Central memory CD8-positive, alpha-beta T cell (primary cell): ENCODE results near the gene ARHGAP19.
A peak's percentile ranks its signal among the peaks of the same experiment; 100 is the strongest.
"Not testable (repeated sequence)": the region's sequence is repeated elsewhere in the genome, so short reads cannot be mapped to it uniquely, and the experiment has no call there.

Experiments
- ATAC-seq: fragments of 150-1000 bp; cut with Tn5 transposase; replicated peaks from 2 replicates; pipeline ENCODE4 v1.10.0; 2022; ENCODE audit warnings: mild to moderate bottlenecking, moderate FRiP score, moderate number of reproducible peaks; ENCODE audit not compliant: poor library complexity, severe bottlenecking; ENCODE audit errors: extremely low read depth
- DNase-seq, 2 donors: peaks; one replicate each; pipeline ENCODE4 v3.0.0; 2021; ENCODE audit warnings: low spot score in 2 of 2
- H3K27ac Mint-ChIP-seq: one replicate; pipeline ENCODE4 v1.8.0; 2022; ENCODE audit warnings: low read depth, mild to moderate bottlenecking, moderate library complexity, mixed read lengths
- H3K27me3 Mint-ChIP-seq: one replicate; pipeline ENCODE4 v1.8.0; 2022; ENCODE audit warnings: mixed read lengths
- H3K36me3 Mint-ChIP-seq: one replicate; pipeline ENCODE4 v1.8.0; 2022; ENCODE audit warnings: mild to moderate bottlenecking, moderate library complexity, mixed read lengths; ENCODE audit not compliant: insufficient read depth
- H3K4me1 Mint-ChIP-seq: one replicate; pipeline ENCODE4 v1.8.0; 2022; ENCODE audit warnings: mixed read lengths
- H3K4me3 Mint-ChIP-seq: one replicate; pipeline ENCODE4 v1.8.0; 2022; ENCODE audit warnings: mild to moderate bottlenecking, moderate library complexity, mixed read lengths
- H3K9me3 Mint-ChIP-seq: one replicate; pipeline ENCODE4 v1.8.0; 2022; ENCODE audit warnings: mixed read lengths

Gene ARHGAP19

GRCh38 chr10:97291357-97292096 lies 910 bp downstream of the ARHGAP19 start:
- H3K4me3 Mint-ChIP-seq: peak overlapping the region; percentile 95
- no peaks in the 10 kb centered on the region for H3K9me3 Mint-ChIP-seq
- no peaks in the 10 kb centered on the region for H3K27me3 Mint-ChIP-seq
- peaks cover 17% of the 10 kb centered on the region for H3K4me1 Mint-ChIP-seq
- H3K27ac Mint-ChIP-seq: peak overlapping the region; percentile 88
- DNase-seq (no peak), ATAC-seq (peak; percentile 3)
- peaks cover 12% of the 10 kb centered on the region for H3K36me3 Mint-ChIP-seq

GRCh38 chr10:97290576-97291356 lies 1.7 kb downstream of the ARHGAP19 start:
- H3K27ac Mint-ChIP-seq, ATAC-seq, H3K4me3 Mint-ChIP-seq, H3K9me3 Mint-ChIP-seq, DNase-seq, H3K27me3 Mint-ChIP-seq: not testable (repeated sequence)
- peaks cover 15% of the 10 kb centered on the region for H3K36me3 Mint-ChIP-seq
- peaks cover 17% of the 10 kb centered on the region for H3K4me1 Mint-ChIP-seq

GRCh38 chr10:97290076-97290475 lies 2.4 kb downstream of the ARHGAP19 start:
- Mint-ChIP-seq H3K4me1 (peaks cover 17% of the 10 kb centered on the region), H3K36me3 (peaks cover 16% of the 10 kb centered on the region)
- DNase-seq, ATAC-seq, H3K27me3 Mint-ChIP-seq, H3K4me3 Mint-ChIP-seq, H3K27ac Mint-ChIP-seq, H3K9me3 Mint-ChIP-seq: not testable (repeated sequence)

- no peaks in the 10 kb centered on the region for H3K9me3 Mint-ChIP-seq
- no peak overlapping the region for H3K27ac Mint-ChIP-seq
- peaks cover 1% of the 10 kb centered on the region for H3K36me3 Mint-ChIP-seq
Measured at GRCh38 chr10:97280783-97281182, 11.7 kb downstream of the ARHGAP19 start.

GRCh38 chr10:97279121-97279815 lies 13.2 kb downstream of the ARHGAP19 start:
- Mint-ChIP-seq H3K27me3 (no peaks in the 10 kb centered on the region), H3K4me1 (no peaks in the 10 kb centered on the region), H3K9me3 (no peaks in the 10 kb centered on the region), H3K4me3 (no peak overlapping the region), H3K36me3 (no peaks in the 10 kb centered on the region), H3K27ac (no peak overlapping the region)
- ATAC-seq (no peak), DNase-seq (no peak)

More at GRCh38 chr10:97280783-97281182, 11.7 kb downstream of the ARHGAP19 start:
- DNase-seq (no peak), ATAC-seq (no peak)
- Mint-ChIP-seq H3K4me3 (no peak overlapping the region), H3K27me3 (no peaks in the 10 kb centered on the region), H3K4me1 (no peaks in the 10 kb centered on the region)

- Mint-ChIP-seq H3K9me3 (no peaks in the 10 kb centered on the region), H3K36me3 (no peaks in the 10 kb centered on the region), H3K4me3 (no peak overlapping the region), H3K4me1 (no peaks in the 10 kb centered on the region), H3K27me3 (no peaks in the 10 kb centered on the region), H3K27ac (no peak overlapping the region)
- DNase-seq: no peak
- ATAC-seq: no peak
Measured at GRCh38 chr10:97278491-97278989, 13.9 kb downstream of the ARHGAP19 start.

GRCh38 chr10:97277551-97277950 lies 14.9 kb downstream of the ARHGAP19 start:
- no peak overlapping the region for H3K27ac Mint-ChIP-seq

GRCh38 chr10:97274828-97275227 lies 17.6 kb downstream of the ARHGAP19 start:
- H3K9me3 Mint-ChIP-seq: no peaks in the 10 kb centered on the region
- no peak overlapping the region for H3K4me3 Mint-ChIP-seq
- no peaks in the 10 kb centered on the region for H3K4me1 Mint-ChIP-seq

More at GRCh38 chr10:97277551-97277950, 14.9 kb downstream of the ARHGAP19 start:
- Mint-ChIP-seq H3K9me3 (no peaks in the 10 kb centered on the region), H3K36me3 (no peaks in the 10 kb centered on the region), H3K4me1 (no peaks in the 10 kb centered on the region), H3K4me3 (no peak overlapping the region), H3K27me3 (no peaks in the 10 kb centered on the region)
- DNase-seq (no peak), ATAC-seq (no peak)

GRCh38 chr10:97273700-97274099 lies 18.7 kb downstream of the ARHGAP19 start:
- Mint-ChIP-seq H3K27ac (no peak overlapping the region), H3K9me3 (no peaks in the 10 kb centered on the region), H3K36me3 (no peaks in the 10 kb centered on the region), H3K4me3 (no peak overlapping the region), H3K4me1 (no peaks in the 10 kb centered on the region), H3K27me3 (no peaks in the 10 kb centered on the region)
- DNase-seq: no peak
- no peak for ATAC-seq

More at GRCh38 chr10:97274828-97275227, 17.6 kb downstream of the ARHGAP19 start:
- DNase-seq (no peak), ATAC-seq (no peak)
- H3K27ac Mint-ChIP-seq: no peak overlapping the region
- H3K27me3 Mint-ChIP-seq: no peaks in the 10 kb centered on the region
- no peaks in the 10 kb centered on the region for H3K36me3 Mint-ChIP-seq

GRCh38 chr10:97270523-97271154 lies 21.8 kb downstream of the ARHGAP19 start:
- Mint-ChIP-seq H3K27ac (peak overlapping the region; percentile 19), H3K4me1 (peaks cover 7% of the 10 kb centered on the region), H3K36me3 (peaks cover 2% of the 10 kb centered on the region), H3K9me3 (no peaks in the 10 kb centered on the region), H3K27me3 (no peaks in the 10 kb centered on the region), H3K4me3 (no peak overlapping the region)
- ATAC-seq: no peak
- DNase-seq: no peak

- no peak overlapping the region for H3K4me3 Mint-ChIP-seq
- DNase-seq: no peak
- no peak for ATAC-seq
- H3K9me3 Mint-ChIP-seq: no peaks in the 10 kb centered on the region
- peaks cover 7% of the 10 kb centered on the region for H3K4me1 Mint-ChIP-seq
- no peaks in the 10 kb centered on the region for H3K27me3 Mint-ChIP-seq
- peaks cover 5% of the 10 kb centered on the region for H3K36me3 Mint-ChIP-seq
- H3K27ac Mint-ChIP-seq: no peak overlapping the region
Measured at GRCh38 chr10:97267671-97268070, 24.8 kb downstream of the ARHGAP19 start.

GRCh38 chr10:97265095-97265494 lies 27.3 kb downstream of the ARHGAP19 start:
- not testable (repeated sequence) for H3K27me3 Mint-ChIP-seq, DNase-seq, H3K27ac Mint-ChIP-seq, H3K4me1 Mint-ChIP-seq, H3K9me3 Mint-ChIP-seq, H3K4me3 Mint-ChIP-seq, ATAC-seq, H3K36me3 Mint-ChIP-seq
